ENCODE results near the gene DENND4A.

The DENND4A gene

DNA sequence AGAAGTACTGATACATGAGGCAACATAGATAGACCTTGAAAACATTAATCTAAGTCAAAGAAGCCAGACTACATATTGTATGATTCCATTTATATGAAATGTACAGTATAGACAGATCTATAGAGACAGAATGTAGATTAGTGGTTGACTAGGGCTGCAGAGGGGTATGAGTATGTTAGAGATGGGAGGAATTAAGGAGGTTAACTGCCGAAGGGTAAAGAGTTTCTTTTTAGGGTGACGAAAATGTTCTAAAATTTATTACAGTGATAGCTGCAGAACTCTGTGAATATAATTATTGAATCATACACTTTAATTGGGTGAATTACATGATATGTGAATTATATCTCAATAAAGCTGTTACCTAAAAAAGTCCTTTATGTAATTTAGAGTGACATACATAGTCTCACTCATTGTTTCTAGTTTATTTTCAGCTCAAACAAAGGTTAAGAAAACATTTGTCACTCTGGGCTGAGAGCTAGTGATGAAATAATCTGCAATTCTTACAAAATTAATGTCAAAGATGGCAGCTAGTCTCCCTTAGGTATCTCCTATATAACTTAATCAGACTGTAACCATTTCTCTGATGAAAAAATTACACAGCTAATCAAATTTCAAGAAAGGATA lies 61.4 kb downstream of the DENND4A start:
- H3K27ac ChIP-seq (ENCODE audit: low read depth, low read length), result no peak overlapping the region
- no peaks in the 10 kb centered on the region for H3K9me2 ChIP-seq (replicated peaks; ENCODE audit: control insufficient read depth, low read length)
- no peaks in the 10 kb centered on the region for H3K27me3 ChIP-seq (ENCODE audit: control insufficient read depth, low read length)
- no peak for TF ChIP-seq EZH2phosphoT487 (IDR thresholded peaks at IDR 0.05; ENCODE audit: borderline replicate concordance, low read length)
- TF ChIP-seq, protein P1, sequence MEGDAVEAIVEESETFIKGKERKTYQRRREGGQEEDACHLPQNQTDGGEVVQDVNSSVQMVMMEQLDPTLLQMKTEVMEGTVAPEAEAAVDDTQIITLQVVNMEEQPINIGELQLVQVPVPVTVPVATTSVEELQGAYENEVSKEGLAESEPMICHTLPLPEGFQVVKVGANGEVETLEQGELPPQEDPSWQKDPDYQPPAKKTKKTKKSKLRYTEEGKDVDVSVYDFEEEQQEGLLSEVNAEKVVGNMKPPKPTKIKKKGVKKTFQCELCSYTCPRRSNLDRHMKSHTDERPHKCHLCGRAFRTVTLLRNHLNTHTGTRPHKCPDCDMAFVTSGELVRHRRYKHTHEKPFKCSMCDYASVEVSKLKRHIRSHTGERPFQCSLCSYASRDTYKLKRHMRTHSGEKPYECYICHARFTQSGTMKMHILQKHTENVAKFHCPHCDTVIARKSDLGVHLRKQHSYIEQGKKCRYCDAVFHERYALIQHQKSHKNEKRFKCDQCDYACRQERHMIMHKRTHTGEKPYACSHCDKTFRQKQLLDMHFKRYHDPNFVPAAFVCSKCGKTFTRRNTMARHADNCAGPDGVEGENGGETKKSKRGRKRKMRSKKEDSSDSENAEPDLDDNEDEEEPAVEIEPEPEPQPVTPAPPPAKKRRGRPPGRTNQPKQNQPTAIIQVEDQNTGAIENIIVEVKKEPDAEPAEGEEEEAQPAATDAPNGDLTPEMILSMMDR (IDR thresholded peaks at IDR 0.05; ENCODE audit: low read depth, low read length, poor library complexity, severe bottlenecking), result no peak
- peaks cover 63% of the 10 kb centered on the region for H3K36me3 ChIP-seq (ENCODE audit: control insufficient read depth, low read length)
- H3K4me1 ChIP-seq (ENCODE audit: control insufficient read depth, low read length), result no peaks in the 10 kb centered on the region
- H3K4me3 ChIP-seq (ENCODE audit: low read length), result no peak overlapping the region
- peaks cover 3% of the 10 kb centered on the region; the same call in 1 of the 2 replicates for H3F3A ChIP-seq (ENCODE audit: control insufficient read depth, insufficient read depth)
- no peaks in the 10 kb centered on the region for H3K79me2 ChIP-seq (ENCODE audit: control insufficient read depth, low read length)
- H4K20me1 ChIP-seq (ENCODE audit: control insufficient read depth, insufficient read depth, low read depth, low read length), result no peaks in the 10 kb centered on the region
- no peaks in the 10 kb centered on the region for H3K9me3 ChIP-seq (ENCODE audit: control insufficient read depth, insufficient read depth, low read length)
- no peak overlapping the region for H3K4me2 ChIP-seq (ENCODE audit: low read length)

DNA sequence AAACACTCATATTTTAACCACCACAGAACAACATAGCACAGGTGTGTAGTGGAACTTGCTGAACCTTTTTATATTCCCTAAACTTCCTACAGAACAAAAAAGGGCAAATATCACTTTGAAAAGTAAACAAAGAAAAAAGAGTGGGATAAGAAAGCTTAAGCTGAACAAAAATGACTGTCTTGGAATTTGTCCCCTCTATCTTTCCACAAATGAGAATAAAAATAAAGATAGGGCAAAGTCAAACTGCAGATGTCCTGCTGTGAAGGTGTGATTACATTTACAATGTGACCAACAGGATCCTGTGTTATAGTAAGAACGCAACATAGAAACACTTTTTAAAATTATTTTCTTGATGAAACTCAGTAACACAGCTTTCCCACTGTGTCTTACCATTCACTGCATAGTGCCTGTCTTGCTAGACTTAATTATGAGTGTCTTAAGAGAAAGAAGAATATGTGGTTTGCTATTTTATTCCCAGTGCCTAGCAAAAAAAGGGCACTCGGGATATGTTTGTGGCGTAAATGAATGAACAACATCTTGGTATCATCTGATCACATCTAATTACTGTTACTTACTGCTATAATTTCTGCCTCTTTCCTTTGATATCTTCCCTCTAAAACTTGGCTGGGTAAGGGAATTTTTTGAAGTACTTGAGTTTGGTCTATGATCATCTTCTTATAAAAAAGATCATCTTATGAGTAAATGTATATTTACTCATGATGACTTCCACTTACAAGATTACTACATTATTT lies 67.5 kb downstream of the DENND4A start:
- Histone ChIP-seq H3K79me2 (ENCODE audit: control insufficient read depth, low read length) (no peaks in the 10 kb centered on the region), H3K9me3 (ENCODE audit: control insufficient read depth, insufficient read depth, low read length) (no peaks in the 10 kb centered on the region), H3K4me1 (ENCODE audit: control insufficient read depth, low read length) (no peaks in the 10 kb centered on the region), H3K9me2 (replicated peaks; ENCODE audit: control insufficient read depth, low read length) (no peaks in the 10 kb centered on the region), H3K36me3 (ENCODE audit: control insufficient read depth, low read length) (peaks cover 76% of the 10 kb centered on the region), H3K4me3 (ENCODE audit: low read length) (no peak overlapping the region), H3K27me3 (ENCODE audit: control insufficient read depth, low read length) (no peaks in the 10 kb centered on the region), H4K20me1 (ENCODE audit: control insufficient read depth, insufficient read depth, low read depth, low read length) (no peaks in the 10 kb centered on the region), H3K27ac (ENCODE audit: low read depth, low read length) (no peak overlapping the region), H3F3A (ENCODE audit: control insufficient read depth, insufficient read depth) (no peaks in the 10 kb centered on the region; the same call in 1 of the 2 replicates), H3K4me2 (ENCODE audit: low read length) (no peak overlapping the region)
- TF ChIP-seq, protein P1 (IDR thresholded peaks at IDR 0.05; ENCODE audit: low read depth, low read length, poor library complexity, severe bottlenecking), result no peak
- no peak for TF ChIP-seq EZH2phosphoT487 (IDR thresholded peaks at IDR 0.05; ENCODE audit: borderline replicate concordance, low read length)

DNA sequence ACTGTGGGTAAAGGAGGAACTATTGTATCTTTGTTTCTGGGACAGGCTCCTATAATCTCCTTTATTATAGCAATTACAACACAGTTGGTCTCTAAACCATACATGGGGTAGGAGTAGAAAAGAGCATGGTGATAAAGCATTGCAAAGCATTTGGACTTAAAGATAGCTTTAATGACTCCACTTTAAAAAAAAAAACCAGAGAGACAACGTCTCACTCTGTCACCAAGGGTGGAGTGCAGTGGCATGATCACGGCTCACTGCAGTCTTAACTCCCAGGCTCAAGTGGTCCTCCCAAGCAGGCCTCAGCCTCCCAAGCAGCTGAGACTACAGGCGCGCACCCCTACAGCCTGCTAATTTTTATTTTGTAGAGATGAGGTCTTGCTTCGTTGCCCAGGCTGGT lies 68.2 kb downstream of the DENND4A start:
- TF ChIP-seq EZH2phosphoT487 (IDR thresholded peaks at IDR 0.05; ENCODE audit: borderline replicate concordance, low read length), result no peak
- TF ChIP-seq, protein P1 (IDR thresholded peaks at IDR 0.05; ENCODE audit: low read depth, low read length, poor library complexity, severe bottlenecking), result no peak
- Histone ChIP-seq H3K4me2 (ENCODE audit: low read length) (no peak overlapping the region), H3K79me2 (ENCODE audit: control insufficient read depth, low read length) (no peaks in the 10 kb centered on the region), H3K9me3 (ENCODE audit: control insufficient read depth, insufficient read depth, low read length) (no peaks in the 10 kb centered on the region), H3K4me1 (ENCODE audit: control insufficient read depth, low read length) (no peaks in the 10 kb centered on the region), H3K36me3 (ENCODE audit: control insufficient read depth, low read length) (peaks cover 74% of the 10 kb centered on the region), H3K9me2 (replicated peaks; ENCODE audit: control insufficient read depth, low read length) (no peaks in the 10 kb centered on the region), H3K4me3 (ENCODE audit: low read length) (no peak overlapping the region), H3K27ac (ENCODE audit: low read depth, low read length) (no peak overlapping the region), H3K27me3 (ENCODE audit: control insufficient read depth, low read length) (no peaks in the 10 kb centered on the region), H3F3A (ENCODE audit: control insufficient read depth, insufficient read depth) (no peaks in the 10 kb centered on the region; the same call in 1 of the 2 replicates), H4K20me1 (ENCODE audit: control insufficient read depth, insufficient read depth, low read depth, low read length) (no peaks in the 10 kb centered on the region)
